WTC11 (cell line): ENCODE data around the gene PTPN4. TPM values are rescaled to one million over a fixed set of nuclear protein-coding genes. Genes with fewer than 3 reads are reported as not detected.
A peak's percentile ranks its signal among the peaks of the same experiment; 100 is the strongest.

Experiments
- ATAC-seq: fragments of 200-7000 bp; cut with Tn5 transposase; 2 replicates; pipeline ENCODE4 v1.10.0; 2021; ENCODE audit warnings: mild to moderate bottlenecking, moderate library complexity
- CTCF ChIA-PET: fragments of 300-600 bp; sonication (Branson Sonifier 250); formaldehyde crosslinking; loops from one replicate; lab custom pipeline; 2021; ENCODE audit warnings: antibody characterized with exemption; lab: Charles Lee
- POLR2A ChIA-PET: fragments of 350-600 bp; sonication (Branson Sonifier 250); formaldehyde crosslinking; loops from one replicate; lab custom pipeline; 2021; ENCODE audit warnings: antibody characterized with exemption; lab: Charles Lee
- DNase-seq: peaks from one replicate; pipeline ENCODE4 v3.0.0; 2021; ENCODE audit warnings: low spot score
- H3K27ac Mint-ChIP-seq: 2 replicates; pipeline ENCODE4 v1.8.0; 2021; ENCODE audit warnings: mixed read lengths
- H3K27me3 Mint-ChIP-seq: 2 replicates; pipeline ENCODE4 v1.8.0; 2021; ENCODE audit warnings: low read depth, mild to moderate bottlenecking, moderate library complexity, mixed read lengths
- H3K36me3 Mint-ChIP-seq: 2 replicates; pipeline ENCODE4 v1.8.0; 2021; ENCODE audit warnings: mixed read lengths
- H3K4me1 Mint-ChIP-seq: 2 replicates; pipeline ENCODE4 v1.8.0; 2022; ENCODE audit warnings: mixed read lengths
- H3K4me3 Mint-ChIP-seq: 2 replicates; pipeline ENCODE4 v1.8.0; 2021; ENCODE audit warnings: mild to moderate bottlenecking, moderate library complexity, mixed read lengths
- H3K9me3 Mint-ChIP-seq: 2 replicates; pipeline ENCODE4 v1.8.0; 2021; ENCODE audit warnings: mixed read lengths
- ELF4 ChIP-seq: sonication (generic); formaldehyde crosslinking; IDR thresholded peaks from 2 replicates; pipeline ENCODE4 v1.8.1; 2022; ENCODE audit warnings: low read depth, mild to moderate bottlenecking, moderate library complexity, missing genetic modification reagents
- IRF2 ChIP-seq: sonication (generic); formaldehyde crosslinking; IDR thresholded peaks from 2 replicates; pipeline ENCODE4 v1.8.0; 2022; ENCODE audit warnings: low read depth, missing genetic modification reagents, borderline replicate concordance
- JUN ChIP-seq: sonication (generic); formaldehyde crosslinking; IDR thresholded peaks from 2 replicates; pipeline ENCODE4 v1.8.0; 2023; ENCODE audit warnings: mild to moderate bottlenecking, missing genetic modification reagents
- KAT7 ChIP-seq: sonication (generic); formaldehyde crosslinking; IDR thresholded peaks from 2 replicates; pipeline ENCODE4 v1.8.1; 2023; ENCODE audit warnings: missing genetic modification reagents, mild to moderate bottlenecking, borderline replicate concordance
- SOX15 ChIP-seq: fragments of 250-450 bp; sonication (Bioruptor Pico); IDR thresholded peaks from 2 replicates; pipeline ENCODE4 v1.9.0; 2021; ENCODE audit warnings: mild to moderate bottlenecking
- TEAD1 ChIP-seq: sonication (generic); formaldehyde crosslinking; IDR thresholded peaks from 2 replicates; pipeline ENCODE4 v1.8.0; 2022; ENCODE audit warnings: mild to moderate bottlenecking, missing genetic modification reagents
- TEAD4 ChIP-seq: sonication (generic); formaldehyde crosslinking; IDR thresholded peaks from 2 replicates; pipeline ENCODE4 v1.8.0; 2022; ENCODE audit warnings: mild to moderate bottlenecking, missing genetic modification reagents
- ZBTB21 ChIP-seq: sonication (generic); formaldehyde crosslinking; IDR thresholded peaks from 2 replicates; pipeline ENCODE4 v1.8.1; 2023; ENCODE audit warnings: mild to moderate bottlenecking, missing genetic modification reagents, borderline replicate concordance
- ZNF317 ChIP-seq: sonication (generic); formaldehyde crosslinking; IDR thresholded peaks from 2 replicates; pipeline ENCODE4 v1.8.1; 2023; ENCODE audit warnings: low read depth, mild to moderate bottlenecking, moderate library complexity, missing genetic modification reagents, borderline replicate concordance
- ZNF671 ChIP-seq: fragments of 250-450 bp; sonication (Bioruptor Pico); IDR thresholded peaks from 2 replicates; pipeline ENCODE4 v1.8.0; 2021; ENCODE audit warnings: mild to moderate bottlenecking
- total RNA-seq: library from RNA; stranded (reverse); gene quantifications from 3 replicates; pipeline ENCODE4 v1.2.3, GENCODE V29; 2021
- TF ChIP-seq, protein P1 (sequence below): fragments of 250-450 bp; sonication (Bioruptor Pico); IDR thresholded peaks from 2 replicates; pipeline ENCODE4 v2.1.2; 2022; ENCODE audit warnings: mild to moderate bottlenecking, moderate library complexity
- TF ChIP-seq, protein P2 (sequence below): fragments of 250-450 bp; sonication (Bioruptor Pico); IDR thresholded peaks from 2 replicates; pipeline ENCODE4 v1.8.0; 2021; ENCODE audit warnings: mild to moderate bottlenecking
- TF ChIP-seq, protein P3 (sequence below): sonication (generic); formaldehyde crosslinking; IDR thresholded peaks from 2 replicates; pipeline ENCODE4 v1.8.1; 2022; ENCODE audit warnings: mild to moderate bottlenecking, missing genetic modification reagents, moderate library complexity, borderline replicate concordance
- TF ChIP-seq, protein P4 (sequence below): fragments of 200-600 bp; IDR thresholded peaks from 2 replicates; pipeline ENCODE4 v1.8.0; 2022; ENCODE audit warnings: antibody characterized with exemption
- TF ChIP-seq, protein P5 (sequence below): sonication (generic); formaldehyde crosslinking; IDR thresholded peaks from 2 replicates; pipeline ENCODE4 v1.8.0; 2023; ENCODE audit warnings: missing genetic modification reagents
- TF ChIP-seq, protein P6 (sequence below): sonication (generic); formaldehyde crosslinking; IDR thresholded peaks from 2 replicates; pipeline ENCODE4 v1.8.1; 2023; ENCODE audit warnings: mild to moderate bottlenecking, missing genetic modification reagents
- TF ChIP-seq, protein P7 (sequence below): fragments of 250-450 bp; sonication (Bioruptor Pico); IDR thresholded peaks from 2 replicates; pipeline ENCODE4 v1.9.0; 2021; ENCODE audit warnings: mild to moderate bottlenecking
- TF ChIP-seq, protein P8 (sequence below): sonication (generic); formaldehyde crosslinking; IDR thresholded peaks from 2 replicates; pipeline ENCODE4 v1.8.1; 2022; ENCODE audit warnings: missing genetic modification reagents, borderline replicate concordance
- TF ChIP-seq, protein P9 (sequence below): sonication (generic); formaldehyde crosslinking; IDR thresholded peaks from 2 replicates; pipeline ENCODE4 v1.8.0; 2023; ENCODE audit warnings: mild to moderate bottlenecking, missing genetic modification reagents

The PTPN4 gene
- total RNA-seq, 1 experiment from 2014 or later, result 85.8 TPM

DNA sequence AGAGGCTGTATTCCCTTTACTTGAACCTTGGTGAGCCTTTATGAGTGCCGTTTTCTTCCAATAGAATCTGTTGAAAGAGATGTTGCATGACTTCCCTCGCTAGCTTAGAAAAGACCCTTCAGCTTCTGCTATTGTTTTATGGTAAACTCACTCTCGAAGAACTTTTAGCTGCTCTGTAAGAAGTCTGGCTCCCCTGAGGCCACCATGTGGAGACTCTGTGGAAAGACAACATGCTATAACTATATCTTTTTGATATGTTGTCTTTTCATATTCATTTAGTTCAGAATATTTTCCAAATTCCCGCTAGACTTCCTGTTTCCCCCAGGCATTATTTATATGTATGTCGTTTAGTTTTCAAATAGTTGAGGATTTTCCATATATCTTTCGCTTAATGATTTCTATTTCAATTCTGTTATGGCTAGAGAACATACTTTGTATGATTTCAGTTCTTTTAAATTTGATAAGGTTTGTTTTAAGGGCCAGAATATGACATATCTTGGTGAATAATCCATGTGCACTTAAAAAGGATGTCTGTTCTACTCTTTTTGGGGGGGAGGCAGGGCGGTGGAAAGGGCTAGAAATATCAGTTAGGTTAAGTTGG, 64.1 kb downstream of the PTPN4 start (continued):
- TF ChIP-seq JUN (CRISPR knock-in tag), result no peak
- TF ChIP-seq, protein P1, sequence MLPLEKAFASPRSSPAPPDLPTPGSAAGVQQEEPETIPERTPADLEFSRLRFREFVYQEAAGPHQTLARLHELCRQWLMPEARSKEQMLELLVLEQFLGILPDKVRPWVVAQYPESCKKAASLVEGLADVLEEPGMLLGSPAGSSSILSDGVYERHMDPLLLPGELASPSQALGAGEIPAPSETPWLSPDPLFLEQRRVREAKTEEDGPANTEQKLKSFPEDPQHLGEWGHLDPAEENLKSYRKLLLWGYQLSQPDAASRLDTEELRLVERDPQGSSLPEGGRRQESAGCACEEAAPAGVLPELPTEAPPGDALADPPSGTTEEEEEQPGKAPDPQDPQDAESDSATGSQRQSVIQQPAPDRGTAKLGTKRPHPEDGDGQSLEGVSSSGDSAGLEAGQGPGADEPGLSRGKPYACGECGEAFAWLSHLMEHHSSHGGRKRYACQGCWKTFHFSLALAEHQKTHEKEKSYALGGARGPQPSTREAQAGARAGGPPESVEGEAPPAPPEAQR (CRISPR knock-in tag), result no peak
- TF ChIP-seq ZBTB21, result no peak
- TF ChIP-seq ZNF671, result no peak
- TF ChIP-seq TEAD1 (CRISPR knock-in tag), result no peak
- no peak for TF ChIP-seq KAT7
- TF ChIP-seq IRF2 (CRISPR knock-in tag), result no peak
- TF ChIP-seq, protein P2, sequence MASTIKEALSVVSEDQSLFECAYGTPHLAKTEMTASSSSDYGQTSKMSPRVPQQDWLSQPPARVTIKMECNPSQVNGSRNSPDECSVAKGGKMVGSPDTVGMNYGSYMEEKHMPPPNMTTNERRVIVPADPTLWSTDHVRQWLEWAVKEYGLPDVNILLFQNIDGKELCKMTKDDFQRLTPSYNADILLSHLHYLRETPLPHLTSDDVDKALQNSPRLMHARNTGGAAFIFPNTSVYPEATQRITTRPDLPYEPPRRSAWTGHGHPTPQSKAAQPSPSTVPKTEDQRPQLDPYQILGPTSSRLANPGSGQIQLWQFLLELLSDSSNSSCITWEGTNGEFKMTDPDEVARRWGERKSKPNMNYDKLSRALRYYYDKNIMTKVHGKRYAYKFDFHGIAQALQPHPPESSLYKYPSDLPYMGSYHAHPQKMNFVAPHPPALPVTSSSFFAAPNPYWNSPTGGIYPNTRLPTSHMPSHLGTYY (CRISPR knock-in tag), result no peak
- TF ChIP-seq, protein P3, sequence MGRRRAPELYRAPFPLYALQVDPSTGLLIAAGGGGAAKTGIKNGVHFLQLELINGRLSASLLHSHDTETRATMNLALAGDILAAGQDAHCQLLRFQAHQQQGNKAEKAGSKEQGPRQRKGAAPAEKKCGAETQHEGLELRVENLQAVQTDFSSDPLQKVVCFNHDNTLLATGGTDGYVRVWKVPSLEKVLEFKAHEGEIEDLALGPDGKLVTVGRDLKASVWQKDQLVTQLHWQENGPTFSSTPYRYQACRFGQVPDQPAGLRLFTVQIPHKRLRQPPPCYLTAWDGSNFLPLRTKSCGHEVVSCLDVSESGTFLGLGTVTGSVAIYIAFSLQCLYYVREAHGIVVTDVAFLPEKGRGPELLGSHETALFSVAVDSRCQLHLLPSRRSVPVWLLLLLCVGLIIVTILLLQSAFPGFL (CRISPR knock-in tag), result no peak

DNA sequence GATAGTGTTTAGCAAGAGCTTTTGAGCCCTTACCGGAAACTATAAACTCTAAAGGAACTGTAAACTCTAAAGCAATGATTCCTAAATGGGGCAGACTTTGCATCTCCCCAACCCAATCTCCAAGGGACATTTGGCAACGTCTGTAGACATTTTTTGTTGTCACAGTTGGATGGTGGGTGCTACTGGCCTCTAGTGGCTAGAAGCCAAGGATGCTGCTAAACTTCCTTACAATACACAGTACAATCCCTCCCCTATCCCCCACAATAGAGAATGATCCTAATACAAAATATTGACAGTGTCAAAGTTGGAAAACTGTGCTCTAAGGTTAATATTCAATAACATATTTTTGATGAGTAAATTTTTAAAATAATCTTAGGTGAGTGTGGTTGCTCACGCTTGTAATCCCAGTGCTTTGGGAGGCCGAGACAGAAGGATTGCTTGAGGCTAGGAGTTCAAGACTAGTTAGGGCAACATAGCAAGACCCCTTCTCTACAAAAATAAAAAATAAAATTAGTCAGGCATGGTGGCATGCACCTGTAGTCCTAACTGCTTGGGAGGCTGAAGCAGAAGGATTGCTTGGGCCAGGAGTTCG, 66.7 kb downstream of the PTPN4 start:
- no peak overlapping the region for H3K27ac Mint-ChIP-seq
- no peak overlapping the region for H3K4me3 Mint-ChIP-seq
- DNase-seq, result peak; percentile 34
- ChIA-PET CTCF (interaction anchor here (1.5 kb wide), 1 partner anchor 32 kb away, joined by 3 read pairs; no protein-coding TSS in a partner anchor), POLR2A (no interaction called here)
- peaks cover 32% of the 10 kb centered on the region for H3K36me3 Mint-ChIP-seq
- H3K27me3 Mint-ChIP-seq, result no peaks in the 10 kb centered on the region
- H3K4me1 Mint-ChIP-seq, result peaks cover 28% of the 10 kb centered on the region
- H3K9me3 Mint-ChIP-seq, result peaks cover 28% of the 10 kb centered on the region
- ATAC-seq, result peak; percentile 95
- TF ChIP-seq SOX15 (CRISPR knock-in tag), result no peak
- TF ChIP-seq, protein P4, sequence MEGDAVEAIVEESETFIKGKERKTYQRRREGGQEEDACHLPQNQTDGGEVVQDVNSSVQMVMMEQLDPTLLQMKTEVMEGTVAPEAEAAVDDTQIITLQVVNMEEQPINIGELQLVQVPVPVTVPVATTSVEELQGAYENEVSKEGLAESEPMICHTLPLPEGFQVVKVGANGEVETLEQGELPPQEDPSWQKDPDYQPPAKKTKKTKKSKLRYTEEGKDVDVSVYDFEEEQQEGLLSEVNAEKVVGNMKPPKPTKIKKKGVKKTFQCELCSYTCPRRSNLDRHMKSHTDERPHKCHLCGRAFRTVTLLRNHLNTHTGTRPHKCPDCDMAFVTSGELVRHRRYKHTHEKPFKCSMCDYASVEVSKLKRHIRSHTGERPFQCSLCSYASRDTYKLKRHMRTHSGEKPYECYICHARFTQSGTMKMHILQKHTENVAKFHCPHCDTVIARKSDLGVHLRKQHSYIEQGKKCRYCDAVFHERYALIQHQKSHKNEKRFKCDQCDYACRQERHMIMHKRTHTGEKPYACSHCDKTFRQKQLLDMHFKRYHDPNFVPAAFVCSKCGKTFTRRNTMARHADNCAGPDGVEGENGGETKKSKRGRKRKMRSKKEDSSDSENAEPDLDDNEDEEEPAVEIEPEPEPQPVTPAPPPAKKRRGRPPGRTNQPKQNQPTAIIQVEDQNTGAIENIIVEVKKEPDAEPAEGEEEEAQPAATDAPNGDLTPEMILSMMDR, result 0 out of 2 replicates have a peak, but pooled peaks have one; percentile 45

DNA sequence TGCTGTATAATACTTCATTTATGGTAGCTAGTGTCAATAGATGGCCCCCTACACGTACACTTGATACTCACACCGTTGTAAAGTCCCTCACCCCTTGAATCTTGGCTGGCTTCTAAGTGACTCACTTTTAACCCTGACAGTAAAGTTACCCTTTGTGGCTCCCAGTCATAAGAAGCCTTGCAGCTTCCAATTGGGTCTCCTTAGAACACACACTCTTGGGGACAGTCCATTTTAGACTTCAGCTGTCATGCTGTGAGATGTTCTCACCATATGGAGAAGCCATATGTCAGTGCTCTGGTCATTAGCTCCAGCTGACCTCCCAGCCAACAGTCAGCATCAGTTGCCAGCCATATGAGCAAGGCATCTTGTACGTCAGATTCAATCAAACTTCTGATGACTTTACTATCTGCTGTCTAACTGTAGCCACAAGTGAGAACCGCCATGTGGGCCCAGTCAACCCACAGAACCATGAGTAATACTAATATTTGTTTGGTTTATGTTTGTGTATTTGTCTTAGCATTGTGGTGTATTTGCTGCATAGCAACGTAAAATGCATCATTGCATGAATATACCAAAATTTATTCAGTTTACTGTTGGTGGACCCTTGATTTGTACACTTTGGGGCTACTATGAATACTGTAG, 68.3 kb downstream of the PTPN4 start:
- no peak overlapping the region for H3K27ac Mint-ChIP-seq
- ATAC-seq, result no peak
- H3K4me1 Mint-ChIP-seq, result peaks cover 31% of the 10 kb centered on the region
- POLR2A ChIA-PET, result no interaction called here
- no peak overlapping the region for H3K4me3 Mint-ChIP-seq
- DNase-seq, result no peak
- H3K36me3 Mint-ChIP-seq, result peaks cover 34% of the 10 kb centered on the region
- no peaks in the 10 kb centered on the region for H3K27me3 Mint-ChIP-seq
- CTCF ChIA-PET, result interaction anchor here (1.5 kb wide), 1 partner anchor 130 kb away, joined by 3 read pairs; no protein-coding TSS in a partner anchor
- peaks cover 23% of the 10 kb centered on the region for H3K9me3 Mint-ChIP-seq
- TF ChIP-seq, protein P5, sequence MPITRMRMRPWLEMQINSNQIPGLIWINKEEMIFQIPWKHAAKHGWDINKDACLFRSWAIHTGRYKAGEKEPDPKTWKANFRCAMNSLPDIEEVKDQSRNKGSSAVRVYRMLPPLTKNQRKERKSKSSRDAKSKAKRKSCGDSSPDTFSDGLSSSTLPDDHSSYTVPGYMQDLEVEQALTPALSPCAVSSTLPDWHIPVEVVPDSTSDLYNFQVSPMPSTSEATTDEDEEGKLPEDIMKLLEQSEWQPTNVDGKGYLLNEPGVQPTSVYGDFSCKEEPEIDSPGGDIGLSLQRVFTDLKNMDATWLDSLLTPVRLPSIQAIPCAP, result no peak
- TF ChIP-seq, protein P6, sequence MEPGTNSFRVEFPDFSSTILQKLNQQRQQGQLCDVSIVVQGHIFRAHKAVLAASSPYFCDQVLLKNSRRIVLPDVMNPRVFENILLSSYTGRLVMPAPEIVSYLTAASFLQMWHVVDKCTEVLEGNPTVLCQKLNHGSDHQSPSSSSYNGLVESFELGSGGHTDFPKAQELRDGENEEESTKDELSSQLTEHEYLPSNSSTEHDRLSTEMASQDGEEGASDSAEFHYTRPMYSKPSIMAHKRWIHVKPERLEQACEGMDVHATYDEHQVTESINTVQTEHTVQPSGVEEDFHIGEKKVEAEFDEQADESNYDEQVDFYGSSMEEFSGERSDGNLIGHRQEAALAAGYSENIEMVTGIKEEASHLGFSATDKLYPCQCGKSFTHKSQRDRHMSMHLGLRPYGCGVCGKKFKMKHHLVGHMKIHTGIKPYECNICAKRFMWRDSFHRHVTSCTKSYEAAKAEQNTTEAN (CRISPR knock-in tag), result no peak
- TF ChIP-seq ELF4 (no peak), ZNF317 (CRISPR knock-in tag) (no peak), TEAD4 (no peak)
- TF ChIP-seq, protein P7, sequence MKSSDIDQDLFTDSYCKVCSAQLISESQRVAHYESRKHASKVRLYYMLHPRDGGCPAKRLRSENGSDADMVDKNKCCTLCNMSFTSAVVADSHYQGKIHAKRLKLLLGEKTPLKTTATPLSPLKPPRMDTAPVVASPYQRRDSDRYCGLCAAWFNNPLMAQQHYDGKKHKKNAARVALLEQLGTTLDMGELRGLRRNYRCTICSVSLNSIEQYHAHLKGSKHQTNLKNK (CRISPR knock-in tag), result no peak
- TF ChIP-seq, protein P8, sequence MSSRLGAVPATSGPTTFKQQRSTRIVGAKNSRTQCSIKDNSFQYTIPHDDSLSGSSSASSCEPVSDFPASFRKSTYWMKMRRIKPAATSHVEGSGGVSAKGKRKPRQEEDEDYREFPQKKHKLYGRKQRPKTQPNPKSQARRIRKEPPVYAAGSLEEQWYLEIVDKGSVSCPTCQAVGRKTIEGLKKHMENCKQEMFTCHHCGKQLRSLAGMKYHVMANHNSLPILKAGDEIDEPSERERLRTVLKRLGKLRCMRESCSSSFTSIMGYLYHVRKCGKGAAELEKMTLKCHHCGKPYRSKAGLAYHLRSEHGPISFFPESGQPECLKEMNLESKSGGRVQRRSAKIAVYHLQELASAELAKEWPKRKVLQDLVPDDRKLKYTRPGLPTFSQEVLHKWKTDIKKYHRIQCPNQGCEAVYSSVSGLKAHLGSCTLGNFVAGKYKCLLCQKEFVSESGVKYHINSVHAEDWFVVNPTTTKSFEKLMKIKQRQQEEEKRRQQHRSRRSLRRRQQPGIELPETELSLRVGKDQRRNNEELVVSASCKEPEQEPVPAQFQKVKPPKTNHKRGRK (CRISPR knock-in tag), result no peak
- TF ChIP-seq, protein P9, sequence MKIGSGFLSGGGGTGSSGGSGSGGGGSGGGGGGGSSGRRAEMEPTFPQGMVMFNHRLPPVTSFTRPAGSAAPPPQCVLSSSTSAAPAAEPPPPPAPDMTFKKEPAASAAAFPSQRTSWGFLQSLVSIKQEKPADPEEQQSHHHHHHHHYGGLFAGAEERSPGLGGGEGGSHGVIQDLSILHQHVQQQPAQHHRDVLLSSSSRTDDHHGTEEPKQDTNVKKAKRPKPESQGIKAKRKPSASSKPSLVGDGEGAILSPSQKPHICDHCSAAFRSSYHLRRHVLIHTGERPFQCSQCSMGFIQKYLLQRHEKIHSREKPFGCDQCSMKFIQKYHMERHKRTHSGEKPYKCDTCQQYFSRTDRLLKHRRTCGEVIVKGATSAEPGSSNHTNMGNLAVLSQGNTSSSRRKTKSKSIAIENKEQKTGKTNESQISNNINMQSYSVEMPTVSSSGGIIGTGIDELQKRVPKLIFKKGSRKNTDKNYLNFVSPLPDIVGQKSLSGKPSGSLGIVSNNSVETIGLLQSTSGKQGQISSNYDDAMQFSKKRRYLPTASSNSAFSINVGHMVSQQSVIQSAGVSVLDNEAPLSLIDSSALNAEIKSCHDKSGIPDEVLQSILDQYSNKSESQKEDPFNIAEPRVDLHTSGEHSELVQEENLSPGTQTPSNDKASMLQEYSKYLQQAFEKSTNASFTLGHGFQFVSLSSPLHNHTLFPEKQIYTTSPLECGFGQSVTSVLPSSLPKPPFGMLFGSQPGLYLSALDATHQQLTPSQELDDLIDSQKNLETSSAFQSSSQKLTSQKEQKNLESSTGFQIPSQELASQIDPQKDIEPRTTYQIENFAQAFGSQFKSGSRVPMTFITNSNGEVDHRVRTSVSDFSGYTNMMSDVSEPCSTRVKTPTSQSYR, result no peak
